ENCODE results near the gene PARL. TPM values are rescaled to one million over a fixed set of nuclear protein-coding genes. Genes with fewer than 3 reads are reported as not detected.

The PARL gene
- total and polyA plus RNA-seq, 9 of the 15 experiments (the other 6 are each of a cell fraction or from before 2014, with no cell fraction given), result 39.5 to 82.4 (median 57.4) TPM

- H3K9me1 ChIP-seq (ENCODE audit: control insufficient read depth, insufficient read depth, low read length), result no peaks in the 10 kb centered on the region
- no peak overlapping the region for H3K27ac ChIP-seq (ENCODE audit: extremely low read depth, low read depth, low read length)
- H2AFZ ChIP-seq (ENCODE audit: low read depth, low read length), result no peak overlapping the region
- DNase-seq (ENCODE audit: extremely low read depth in 1 of 4, low spot score in 3 of 4) (peak in 1 of 4 experiments; percentile 2), FAIRE-seq (no peak), ATAC-seq (no peak)
- no peaks in the 10 kb centered on the region for H3K9me3 ChIP-seq (replicated peaks; ENCODE audit: control insufficient read depth, insufficient read depth, low read depth, low read length)
- H3K4me3 ChIP-seq, result no peak overlapping the region
- WGBS (ENCODE audit: insufficient coverage, low coverage, missing lambda C conversion rate), result 6% methylated on average over 3 of the region's 3 CpGs
- intact Hi-C loops (cut with micrococcal nuclease), result no loop called here
- 0 out of 5 replicates have a peak, but pooled peaks cover 0 to 3% of the 10 kb centered on the region in 2 experiments for H3K4me1 ChIP-seq (replicated peaks in 1 of 2; ENCODE audit: control insufficient read depth in 2 of 2, insufficient read depth in 2 of 2, low read length in 2 of 2)
- TF ChIP-seq JUNB (CRISPR knock-in tag; conservative IDR thresholded peaks at IDR 0.05) (no peak), TAF7 (tag; IDR thresholded peaks at IDR 0.05) (no peak), ZFP1 (CRISPR knock-in tag; IDR thresholded peaks at IDR 0.05) (no peak), STAT6 (CRISPR knock-in tag; IDR thresholded peaks at IDR 0.05) (no peak), THRAP3 (IDR thresholded peaks at IDR 0.05; ENCODE audit: borderline replicate concordance) (no peak), ZNF3 (CRISPR knock-in tag; IDR thresholded peaks at IDR 0.05) (no peak), TCF7L2 (IDR thresholded peaks at IDR 0.05; ENCODE audit: low read depth, low read length) (no peak), TAF1 (IDR thresholded peaks at IDR 0.05; ENCODE audit: control insufficient read depth, extremely low read depth, insufficient read depth, low read length, severe bottlenecking) (no peak), ZNF311 (CRISPR knock-in tag; IDR thresholded peaks at IDR 0.05) (no peak), SIN3A (IDR thresholded peaks at IDR 0.05; ENCODE audit: borderline replicate concordance in 2 of 2, control insufficient read depth in 1 of 2, low read depth in 2 of 2, low read length in 2 of 2) (no peak), HDAC2 (IDR thresholded peaks at IDR 0.05) (no peak), PRMT5 (CRISPR knock-in tag; IDR thresholded peaks at IDR 0.05) (no peak), IRF1 (CRISPR knock-in tag; IDR thresholded peaks at IDR 0.05; ENCODE audit: borderline replicate concordance) (no peak)
- no peaks in the 10 kb centered on the region for H4K20me1 ChIP-seq (replicated peaks; ENCODE audit: control insufficient read depth, insufficient read depth, low read length)
- ChIA-PET POLR2A (interaction anchor here (0.6 to 1.8 kb wide), 6 partner anchors 10 to 248 kb away, joined by 3 to 7 read pairs (median 4); no protein-coding TSS in a partner anchor), CTCF (ENCODE audit: low intra/inter-chr PET ratio) (interaction anchor here (0.8 to 2.8 kb wide), 7 partner anchors 11 to 648 kb away, joined by 3 to 17 read pairs (median 6); partner anchors contain the start of genes ABCC5, EEF1AKMT4 and PARL)
- in situ Hi-C loops (cut with MboI), result loop anchor here (5.0 kb wide), 1 partner anchor 221 kb away; no protein-coding TSS in a partner anchor
- no peak overlapping the region for H3K4me2 ChIP-seq (ENCODE audit: insufficient read depth, low read length)
- no peaks in the 10 kb centered on the region for H3K36me3 ChIP-seq (ENCODE audit: control insufficient read depth, insufficient read depth, low read length)
- H3K79me2 ChIP-seq (ENCODE audit: control insufficient read depth, insufficient read depth, low read length), result no peaks in the 10 kb centered on the region
- no peak overlapping the region for H3K9ac ChIP-seq (ENCODE audit: insufficient read depth in 1 of 2, low read depth in 2 of 2, low read length in 2 of 2)
- H3K27me3 ChIP-seq (ENCODE audit: control insufficient read depth in 2 of 2, insufficient read depth in 2 of 2, low read length in 2 of 2), result peaks cover 19 to 38% of the 10 kb centered on the region in 2 experiments; a peak in 4 of 5 replicates
- no TSS peak for BruUV-seq (replicated peaks)
Measured at GRCh38 chr3:183896184-183896583, 11.5 kb upstream of the PARL start.
